ENCODE results near the gene INHBA. TPM values are rescaled to one million over a fixed set of nuclear protein-coding genes. Genes with fewer than 3 reads are reported as not detected.

The INHBA gene
- total and polyA plus RNA-seq, 4 experiments from 2014 or later, result 0.14 TPM; not detected in 3

DNA sequence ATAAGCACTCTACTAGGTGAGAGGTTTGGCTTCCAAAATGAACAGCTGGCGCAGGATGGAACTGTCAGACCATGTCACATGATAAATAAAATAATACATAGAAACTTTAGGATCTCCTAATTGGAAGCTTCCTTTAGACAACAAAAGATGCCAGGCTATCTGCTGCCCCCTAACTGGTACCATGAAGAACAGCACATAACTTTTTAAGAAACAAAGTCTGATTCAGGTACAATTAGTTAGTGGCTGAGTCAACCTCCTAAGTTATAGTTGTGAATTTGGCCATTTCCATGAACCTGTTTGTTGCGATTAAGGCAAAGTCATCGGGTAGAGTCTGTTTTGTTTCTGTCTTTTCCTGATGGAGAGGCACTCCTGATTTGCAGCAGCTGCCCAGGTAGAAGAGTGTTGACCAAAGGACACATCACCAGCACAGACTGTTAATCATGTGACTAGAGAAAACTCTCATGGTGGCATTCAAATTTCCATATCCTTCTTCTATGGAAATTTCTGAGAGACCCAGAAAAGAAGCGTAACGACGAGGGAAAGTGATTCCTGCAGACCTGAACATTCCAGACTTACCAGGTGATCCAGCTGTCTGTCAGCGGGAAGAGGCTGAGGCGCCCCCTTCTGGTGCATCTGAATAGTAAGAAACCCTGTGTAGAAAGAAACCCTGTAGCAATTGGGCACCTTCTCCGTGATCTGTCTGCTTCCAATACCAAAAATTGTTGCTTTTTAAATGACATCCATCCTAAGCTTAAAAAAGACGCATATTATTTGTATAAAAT, 8.6 kb upstream of the INHBA start:
- CTCF ChIA-PET (ENCODE audit: partially characterized antibody), result no interaction called here

DNA sequence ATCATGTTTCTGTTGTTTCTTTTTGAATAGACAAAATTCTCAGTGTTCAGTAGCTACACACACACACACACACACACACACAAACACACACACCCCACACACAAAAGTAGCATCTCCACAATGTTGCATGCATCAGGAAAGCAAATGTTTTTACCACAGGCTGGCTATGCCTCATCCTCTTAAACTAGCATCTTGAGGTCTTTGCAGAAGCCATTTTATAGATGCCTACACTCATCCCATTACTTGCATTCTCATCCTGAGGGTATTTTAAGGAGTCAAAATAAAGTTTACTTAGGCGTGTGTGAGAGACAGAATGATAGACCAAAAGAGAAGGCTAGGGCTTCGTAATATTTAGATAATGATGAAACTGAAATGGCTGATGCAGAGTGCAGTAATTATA, 7.9 kb upstream of the INHBA start:
- intact Hi-C loops (cut with micrococcal nuclease), result no loop called here
- Histone ChIP-seq H3K4me1 (ENCODE audit: insufficient read depth, low read length) (peaks cover 2% of the 10 kb centered on the region), H3K36me3 (ENCODE audit: insufficient read depth, low read length) (no peaks in the 10 kb centered on the region), H3K27me3 (ENCODE audit: insufficient read depth, low read length) (no peaks in the 10 kb centered on the region), H3K4me3 (ENCODE audit: low read length in 2 of 2) (no peak overlapping the region), H3K27ac (ENCODE audit: low read depth, low read length) (no peak overlapping the region), H3K9me3 (ENCODE audit: control insufficient read depth in 1 of 2, low read length in 2 of 2) (no peaks in the 10 kb centered on the region)
- H3K4me1 Mint-ChIP-seq, result peaks cover 1 to 4% (median 3%) of the 10 kb centered on the region in 4 donors
- peaks cover 5 to 6% of the 10 kb centered on the region in 2 donors for H3K27me3 Mint-ChIP-seq
- H3K4me3 Mint-ChIP-seq, result no peak overlapping the region
- no peak for DNase-seq
- CTCF ChIA-PET (ENCODE audit: partially characterized antibody), result no interaction called here
- H3K27ac Mint-ChIP-seq, result no peak overlapping the region
- no peaks in the 10 kb centered on the region for H3K36me3 Mint-ChIP-seq
- POLR2A ChIA-PET (ENCODE audit: partially characterized antibody), result no interaction called here
- peaks cover 0 to 7% (median 1%) of the 10 kb centered on the region in 8 donors for H3K9me3 Mint-ChIP-seq

More for the DNA sequence above, 8.6 kb upstream of the INHBA start:
- Histone ChIP-seq H3K27me3 (ENCODE audit: insufficient read depth, low read length) (no peaks in the 10 kb centered on the region), H3K4me1 (ENCODE audit: insufficient read depth, low read length) (no peaks in the 10 kb centered on the region), H3K27ac (ENCODE audit: low read depth, low read length) (no peak overlapping the region), H3K36me3 (ENCODE audit: insufficient read depth, low read length) (no peaks in the 10 kb centered on the region), H3K4me3 (ENCODE audit: low read length in 2 of 2) (no peak overlapping the region), H3K9me3 (ENCODE audit: control insufficient read depth in 1 of 2, low read length in 2 of 2) (no peaks in the 10 kb centered on the region)
- Mint-ChIP-seq H3K4me1 (no peaks in the 10 kb centered on the region), H3K9me3 (peaks cover 0 to 5% (median 1%) of the 10 kb centered on the region in 8 donors), H3K27ac (no peak overlapping the region), H3K4me3 (no peak overlapping the region), H3K27me3 (peaks cover 3 to 6% of the 10 kb centered on the region in 2 donors), H3K36me3 (no peaks in the 10 kb centered on the region)
- POLR2A ChIA-PET (ENCODE audit: partially characterized antibody), result no interaction called here
- intact Hi-C loops (cut with micrococcal nuclease), result no loop called here
- no peak for DNase-seq

DNA sequence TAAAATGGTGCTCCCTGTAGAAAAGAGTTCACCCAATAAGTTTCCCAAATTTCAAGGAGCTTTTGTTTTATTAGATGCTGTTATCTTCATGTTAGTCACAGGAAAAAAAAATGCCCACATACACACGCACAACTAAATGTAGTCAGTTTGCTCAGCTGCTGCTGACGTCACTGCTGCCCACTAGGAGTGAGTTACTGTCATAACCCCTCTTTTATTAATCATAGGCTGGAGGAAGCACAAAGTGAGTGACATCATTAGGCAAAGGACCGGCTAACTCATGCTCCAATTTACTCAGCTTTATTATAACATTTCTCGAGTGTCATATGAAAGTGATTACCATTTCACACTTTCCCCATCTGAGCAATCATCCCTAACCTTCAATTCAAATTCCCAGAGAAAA, 6.7 kb upstream of the INHBA start:
- peaks cover 10% of the 10 kb centered on the region for H3K4me1 ChIP-seq (ENCODE audit: insufficient read depth, low read length)
- Mint-ChIP-seq H3K4me3 (no peak overlapping the region), H3K36me3 (no peaks in the 10 kb centered on the region), H3K27me3 (peaks cover 6 to 7% of the 10 kb centered on the region in 2 donors), H3K27ac (no peak overlapping the region), H3K9me3 (peaks cover 0 to 7% (median 1%) of the 10 kb centered on the region in 8 donors), H3K4me1 (peaks cover 6 to 13% (median 8%) of the 10 kb centered on the region in 4 donors)
- no peaks in the 10 kb centered on the region for H3K9me3 ChIP-seq (ENCODE audit: control insufficient read depth in 1 of 2, low read length in 2 of 2)
- DNase-seq, result no peak
- CTCF ChIA-PET (ENCODE audit: partially characterized antibody), result interaction anchor here (1.2 kb wide), 1 partner anchor 10 kb away, joined by 4 read pairs; no protein-coding TSS in a partner anchor
- POLR2A ChIA-PET (ENCODE audit: partially characterized antibody), result no interaction called here
- no peaks in the 10 kb centered on the region for H3K36me3 ChIP-seq (ENCODE audit: insufficient read depth, low read length)
- intact Hi-C loops (cut with micrococcal nuclease), result no loop called here
- no peaks in the 10 kb centered on the region for H3K27me3 ChIP-seq (ENCODE audit: insufficient read depth, low read length)
- H3K4me3 ChIP-seq (ENCODE audit: low read length in 2 of 2), result no peak overlapping the region
- H3K27ac ChIP-seq (ENCODE audit: low read depth, low read length), result no peak overlapping the region

DNA sequence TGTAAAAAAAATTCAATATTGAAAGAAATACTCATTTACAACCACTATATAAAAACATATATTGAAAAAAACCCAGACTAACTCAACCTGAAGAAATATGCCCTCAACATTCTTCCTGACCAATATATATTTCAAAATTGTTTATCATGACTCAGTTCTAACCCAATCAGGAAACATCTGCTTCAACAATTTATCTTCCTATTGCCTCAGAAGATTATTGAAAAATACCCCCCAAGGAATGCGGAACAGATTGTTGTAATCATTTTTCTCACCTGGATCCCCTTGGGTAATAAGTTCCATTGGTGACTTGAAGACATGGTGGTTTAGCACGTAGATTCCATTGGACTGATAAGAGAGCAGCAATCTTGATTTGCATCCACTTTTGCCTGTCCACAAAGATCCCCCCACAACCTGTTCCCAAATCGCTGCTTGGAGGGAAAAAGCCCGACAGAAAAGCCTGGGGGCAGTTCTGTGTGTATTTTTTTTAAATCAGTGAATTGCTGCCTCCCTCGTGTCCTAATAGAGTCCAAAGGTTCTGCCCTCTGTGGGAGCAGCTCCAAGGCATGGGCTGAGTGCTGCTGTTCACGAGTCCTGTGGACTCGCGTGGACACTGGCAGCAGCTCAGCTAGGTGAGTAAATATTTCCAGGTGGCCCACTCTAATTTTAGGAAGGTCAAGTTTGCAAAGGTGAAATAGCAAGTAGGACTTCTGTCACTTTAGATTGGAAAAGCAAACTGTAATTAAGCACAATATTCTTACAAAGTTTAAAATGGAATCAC, 5.9 kb upstream of the INHBA start:
- CTCF ChIA-PET (ENCODE audit: partially characterized antibody), result interaction anchor here (1.2 kb wide), 1 partner anchor 10 kb away, joined by 4 read pairs; no protein-coding TSS in a partner anchor
- H3K4me3 ChIP-seq (ENCODE audit: low read length in 2 of 2), result no peak overlapping the region
- H3K4me1 Mint-ChIP-seq, result peaks cover 10 to 21% (median 11%) of the 10 kb centered on the region in 4 donors
- no peaks in the 10 kb centered on the region for H3K27me3 ChIP-seq (ENCODE audit: insufficient read depth, low read length)
- POLR2A ChIA-PET (ENCODE audit: partially characterized antibody), result no interaction called here
- no peaks in the 10 kb centered on the region for H3K36me3 ChIP-seq (ENCODE audit: insufficient read depth, low read length)
- intact Hi-C loops (cut with micrococcal nuclease), result no loop called here
- H3K27me3 Mint-ChIP-seq, result peaks cover 6 to 9% of the 10 kb centered on the region in 2 donors
- no peak overlapping the region for H3K27ac Mint-ChIP-seq
- no peak for DNase-seq
- peaks cover 0 to 7% (median 1%) of the 10 kb centered on the region in 8 donors for H3K9me3 Mint-ChIP-seq
- H3K36me3 Mint-ChIP-seq, result no peaks in the 10 kb centered on the region
- no peak overlapping the region for H3K27ac ChIP-seq (ENCODE audit: low read depth, low read length)
- no peaks in the 10 kb centered on the region for H3K9me3 ChIP-seq (ENCODE audit: control insufficient read depth in 1 of 2, low read length in 2 of 2)
- no peak overlapping the region for H3K4me3 Mint-ChIP-seq
- peaks cover 10% of the 10 kb centered on the region for H3K4me1 ChIP-seq (ENCODE audit: insufficient read depth, low read length)

DNA sequence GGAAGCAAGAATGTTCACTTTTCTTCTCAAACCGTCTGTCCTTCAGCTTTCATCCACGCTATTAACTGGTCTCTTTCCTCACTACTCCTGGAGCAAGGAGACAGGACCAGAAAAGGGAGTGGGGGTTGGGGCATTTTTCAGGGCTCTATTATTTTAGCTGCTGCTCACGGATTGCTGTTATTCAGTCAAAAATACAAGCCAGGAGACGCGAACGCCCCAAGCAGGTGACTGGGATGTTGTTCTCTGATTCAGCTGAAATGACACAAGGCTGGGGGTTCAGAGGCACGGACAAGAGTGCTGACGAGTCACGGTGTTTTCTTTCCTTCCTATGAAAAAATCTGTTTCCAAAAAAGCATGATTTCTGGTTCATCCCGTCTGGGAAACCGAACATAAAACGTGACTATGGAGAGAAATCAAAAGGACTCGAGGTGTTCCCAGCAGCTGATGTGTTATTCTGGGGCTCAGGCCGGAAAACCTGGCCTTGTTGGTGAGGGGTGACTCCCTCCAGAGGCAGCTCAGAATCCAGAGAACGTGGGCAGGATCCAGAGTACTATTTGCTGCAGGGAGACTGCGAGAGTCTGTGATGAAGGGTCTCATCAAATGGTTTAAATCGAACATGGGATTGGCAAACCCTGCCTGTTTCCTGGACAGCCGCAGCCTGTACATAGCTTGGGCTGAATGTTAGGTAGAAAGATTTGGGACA, 3.5 kb upstream of the INHBA start:
- CTCF ChIA-PET (ENCODE audit: partially characterized antibody), result no interaction called here
- no peak overlapping the region for H3K4me3 ChIP-seq (ENCODE audit: low read length in 2 of 2)
- H3K9me3 Mint-ChIP-seq, result peaks cover 0 to 5% (median 2%) of the 10 kb centered on the region in 8 donors

DNA sequence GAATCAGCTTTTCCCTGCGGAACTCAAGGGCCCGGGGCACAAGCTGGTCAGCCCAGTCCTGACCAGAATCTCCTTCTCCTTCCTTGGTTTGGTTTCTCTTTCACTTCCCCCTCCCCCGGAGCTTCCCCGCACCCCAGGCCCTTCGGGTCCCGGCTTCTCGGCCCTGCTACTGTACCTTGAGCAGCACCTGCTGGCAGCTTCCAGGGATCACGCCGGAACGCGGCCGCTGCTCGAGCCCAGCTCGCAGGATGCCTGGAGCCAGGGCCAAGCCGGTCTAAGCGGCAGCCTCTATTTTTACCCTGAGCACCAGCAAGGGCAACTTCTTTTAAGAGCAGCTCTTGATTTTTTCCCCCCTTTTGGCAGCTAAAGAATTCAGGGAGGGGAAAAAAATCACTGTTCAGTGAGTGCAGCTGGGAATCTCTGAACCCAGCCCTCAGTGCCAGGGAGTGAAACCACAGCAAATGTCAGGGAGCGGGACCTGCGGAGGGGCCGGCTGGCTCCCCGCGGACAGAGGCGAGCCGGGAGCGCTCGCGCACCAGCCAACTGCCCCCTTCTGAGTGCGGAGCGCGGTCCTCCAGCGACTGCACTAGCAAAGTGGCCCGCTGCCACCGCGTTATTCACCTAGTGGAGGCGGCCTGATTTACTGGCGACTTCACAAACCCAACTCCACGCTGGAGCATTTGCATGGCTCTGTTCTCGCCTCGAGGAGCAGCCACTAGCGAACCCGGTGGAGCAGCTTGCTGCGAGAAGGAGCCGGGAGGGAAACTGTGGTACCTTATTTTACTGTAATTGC, 2.4 kb upstream of the INHBA start:
- H3K4me3 Mint-ChIP-seq, result peak overlapping the region; percentile 71 to 86 (median 80)
- intact Hi-C loops (cut with micrococcal nuclease), result no loop called here
- H3K27me3 Mint-ChIP-seq, result peaks cover 9 to 15% of the 10 kb centered on the region in 2 donors
- Histone ChIP-seq H3K27me3 (ENCODE audit: insufficient read depth, low read length) (no peaks in the 10 kb centered on the region), H3K4me3 (ENCODE audit: low read length in 2 of 2) (peak overlapping the region in 1 of 2 donors; percentile 34), H3K27ac (ENCODE audit: low read depth, low read length) (no peak overlapping the region), H3K9me3 (ENCODE audit: control insufficient read depth in 1 of 2, low read length in 2 of 2) (no peaks in the 10 kb centered on the region), H3K36me3 (ENCODE audit: insufficient read depth, low read length) (no peaks in the 10 kb centered on the region), H3K4me1 (ENCODE audit: insufficient read depth, low read length) (peaks cover 10% of the 10 kb centered on the region)
- peak overlapping the region in 1 of 7 donors; percentile 62 for H3K27ac Mint-ChIP-seq
- ChIA-PET CTCF (ENCODE audit: partially characterized antibody) (interaction anchor here (0.6 to 1.7 kb wide), 3 partner anchors 9 to 11 kb away, joined by 3 to 6 read pairs (median 3); no protein-coding TSS in a partner anchor), POLR2A (ENCODE audit: partially characterized antibody) (no interaction called here)
- peak in 4 of 5 donors; percentile 9 to 27 (median 14) for DNase-seq
- peaks cover 0 to 5% (median 2%) of the 10 kb centered on the region in 8 donors for H3K9me3 Mint-ChIP-seq
- peaks cover 10 to 22% (median 11%) of the 10 kb centered on the region in 4 donors for H3K4me1 Mint-ChIP-seq
- no peaks in the 10 kb centered on the region for H3K36me3 Mint-ChIP-seq

More for the DNA sequence above, 3.5 kb upstream of the INHBA start:
- intact Hi-C loops (cut with micrococcal nuclease), result no loop called here
- H3K36me3 Mint-ChIP-seq, result no peaks in the 10 kb centered on the region
- no peak for DNase-seq
- POLR2A ChIA-PET (ENCODE audit: partially characterized antibody), result no interaction called here
- H3K27me3 Mint-ChIP-seq, result peaks cover 7 to 12% of the 10 kb centered on the region in 2 donors
- Histone ChIP-seq H3K27me3 (ENCODE audit: insufficient read depth, low read length) (no peaks in the 10 kb centered on the region), H3K9me3 (ENCODE audit: control insufficient read depth in 1 of 2, low read length in 2 of 2) (no peaks in the 10 kb centered on the region), H3K27ac (ENCODE audit: low read depth, low read length) (no peak overlapping the region), H3K4me1 (ENCODE audit: insufficient read depth, low read length) (peaks cover 10% of the 10 kb centered on the region), H3K36me3 (ENCODE audit: insufficient read depth, low read length) (no peaks in the 10 kb centered on the region)
- peaks cover 10 to 22% (median 11%) of the 10 kb centered on the region in 4 donors for H3K4me1 Mint-ChIP-seq
- no peak overlapping the region for H3K27ac Mint-ChIP-seq
- H3K4me3 Mint-ChIP-seq, result peak overlapping the region in 4 of 8 donors; percentile 21 to 86 (median 60)

Data from CD4-positive, alpha-beta memory T cell (primary cell).